B cell (primary cell): ENCODE measurements around the gene NAA15. TPM values are rescaled to one million over a fixed set of nuclear protein-coding genes. Genes with fewer than 3 reads are reported as not detected.

Experiments
- ATAC-seq: fragments of 200-7000 bp; cut with Tn5 transposase; one replicate; pipeline ENCODE4 v1.10.0; 2021; ENCODE audit warnings: low read depth, mild to moderate bottlenecking, moderate number of reproducible peaks, moderate library complexity
- CTCF ChIA-PET: fragments of 350-600 bp; sonication (Branson Sonifier 250); formaldehyde crosslinking; loops from one replicate; lab custom pipeline; 2021; ENCODE audit warnings: antibody characterized with exemption, inconsistent platforms; lab: Charles Lee
- POLR2A ChIA-PET: fragments of 350-600 bp; sonication (Branson Sonifier 250); formaldehyde crosslinking; loops from one replicate; lab custom pipeline; 2021; ENCODE audit warnings: antibody characterized with exemption; lab: Charles Lee
- DNase-seq: peaks from one replicate; pipeline ENCODE4 v3.0.0; 2013
- H2AFZ ChIP-seq: 2 replicates; pipeline ENCODE4 v1.6.1; 2012; ENCODE audit warnings: mild to moderate bottlenecking, low read depth, low read length; ENCODE audit not compliant: insufficient read depth, poor library complexity, severe bottlenecking
- H3K27ac ChIP-seq, 2 donors: 1 replicate in 1 of 2; 2 replicates in 1 of 2; pipeline ENCODE4 v1.5.1; 2012 to 2013; ENCODE audit warnings: low read length in 2 of 2, mild to moderate bottlenecking in 2 of 2, moderate library complexity in 1 of 2
- H3K27me3 ChIP-seq, 4 experiments: fragments of 200-600 bp in 1 of 4; sonication (generic) in 1 of 4; replicated peaks in 1 of 4; 1 replicate in 2 of 4; 2 replicates in 2 of 4; pipeline versions ENCODE4 v1.6.1 to v1.7.0; 2013 to 2016; ENCODE audit warnings: low read length in 3 of 4, mild to moderate bottlenecking in 2 of 4, mixed read lengths in 1 of 4, moderate library complexity in 1 of 4; ENCODE audit not compliant: insufficient read depth in 4 of 4, control insufficient read depth in 3 of 4; ENCODE audit errors: control extremely low read depth in 1 of 4
- H3K36me3 ChIP-seq, 2 experiments: replicated peaks in 1 of 2; 1 replicate in 1 of 2; 2 replicates in 1 of 2; pipeline versions ENCODE4 v1.6.1 to v1.7.1; 2013; ENCODE audit warnings: low read length in 1 of 2; ENCODE audit not compliant: insufficient read depth in 2 of 2, control insufficient read depth in 1 of 2; ENCODE audit errors: control extremely low read depth in 1 of 2, extremely low read depth in 1 of 2
- H3K4me1 ChIP-seq, 2 donors: fragments of 200-600 bp in 1 of 2; sonication (generic) in 1 of 2; 1 replicate in 1 of 2; 2 replicates in 1 of 2; pipeline versions ENCODE4 v1.5.1 to v1.6.1; 2013 to 2017; ENCODE audit warnings: low read length in 2 of 2; ENCODE audit not compliant: control insufficient read depth in 2 of 2, insufficient read depth in 2 of 2
- H3K4me2 ChIP-seq: replicated peaks from 2 replicates; pipeline ENCODE3; 2012; ENCODE audit warnings: mild to moderate bottlenecking, low read depth, low read length; ENCODE audit not compliant: poor library complexity, severe bottlenecking
- H3K4me3 ChIP-seq, 5 experiments: fragments of 200-600 bp in 1 of 5; sonication (generic) in 1 of 5; 1 replicate in 3 of 5; 2 replicates in 2 of 5; pipeline versions ENCODE4 v1.5.1 to v1.7.0; 2011 to 2016; ENCODE audit warnings: low read length in 4 of 5, mild to moderate bottlenecking in 4 of 5, low read depth in 2 of 5, control low read depth in 1 of 5, moderate library complexity in 1 of 5; ENCODE audit not compliant: insufficient read depth in 1 of 5; ENCODE audit errors: control extremely low read depth in 1 of 5, extremely low read depth in 1 of 5
- H3K79me2 ChIP-seq: fragments of 200-600 bp; sonication (generic); one replicate; pipeline ENCODE4 v1.6.0; 2016; ENCODE audit warnings: low read length; ENCODE audit not compliant: control insufficient read depth, insufficient read depth
- H3K9ac ChIP-seq: fragments of 200-600 bp; sonication (generic); 2 replicates; pipeline ENCODE4 v1.6.1; 2017; ENCODE audit warnings: mild to moderate bottlenecking, low read length, moderate library complexity
- H3K9me3 ChIP-seq, 3 donors: one replicate each; pipeline versions ENCODE4 v1.6.1 to v1.7.1; 2013; ENCODE audit warnings: low read length in 2 of 3; ENCODE audit not compliant: control insufficient read depth in 2 of 3, insufficient read depth in 1 of 3; ENCODE audit errors: control extremely low read depth in 1 of 3
- H4K20me1 ChIP-seq: 2 replicates; pipeline ENCODE4 v1.6.0; 2012; ENCODE audit warnings: mild to moderate bottlenecking, low read length; ENCODE audit not compliant: insufficient read depth, control insufficient read depth, poor library complexity, severe bottlenecking
- H3K27ac Mint-ChIP-seq: one replicate; pipeline ENCODE4 v1.8.0; 2021; ENCODE audit warnings: mixed read lengths
- H3K27me3 Mint-ChIP-seq: one replicate; pipeline ENCODE4 v1.8.0; 2021; ENCODE audit warnings: mixed read lengths
- H3K4me1 Mint-ChIP-seq: one replicate; pipeline ENCODE4 v1.8.0; 2021; ENCODE audit warnings: mixed read lengths
- H3K4me3 Mint-ChIP-seq: one replicate; pipeline ENCODE4 v1.8.0; 2021; ENCODE audit warnings: mixed read lengths
- H3K9me3 Mint-ChIP-seq: one replicate; pipeline ENCODE4 v1.8.0; 2022; ENCODE audit warnings: mixed read lengths; ENCODE audit not compliant: insufficient read depth
- EZH2 ChIP-seq: IDR thresholded peaks from 2 replicates; pipeline ENCODE4 v1.6.1; 2012; ENCODE audit warnings: borderline replicate concordance, low read depth, mild to moderate bottlenecking, moderate library complexity, low read length; ENCODE audit not compliant: insufficient read depth, poor library complexity, severe bottlenecking
- WGBS: methylation state at CpG from one replicate; pipeline ENCODE4 v1.1.5; 2013; ENCODE audit warnings: missing lambda C conversion rate; ENCODE audit not compliant: insufficient coverage; 5-methylcytosine and 5-hydroxymethylcytosine counted together
- intact Hi-C: fragments of 100-400 bp; cut with micrococcal nuclease; formaldehyde crosslinking; loops from one replicate; pipeline ENCODE4 v1.10.0; 2022
- polyA plus RNA-seq: library from polyadenylated mRNA; depleted of rRNA; stranded (reverse); fragments of >200 nt; gene quantifications from 2 replicates; pipeline ENCODE4 v1.2.3, GENCODE V29; 2012
- total RNA-seq, 2 donors: library from RNA; stranded (reverse); fragments of 120-200 nt in 1 of 2; gene quantifications; 1 replicate in 1 of 2; 2 replicates in 1 of 2; pipeline versions ENCODE4 v1.2.3 to v1.2.4, GENCODE V29; 2013 to 2022
- TF ChIP-seq, protein P1 (sequence below): fragments of 200-600 bp; IDR thresholded peaks from one replicate; pipeline ENCODE4 v1.8.0; 2022; ENCODE audit warnings: antibody characterized with exemption, mild to moderate bottlenecking

NAA15 gene
- total and polyA plus RNA-seq, 2 donors (not counting 1 experiment from before 2014, with no cell fraction given) = 10.0 to 56.7 TPM

DNA sequence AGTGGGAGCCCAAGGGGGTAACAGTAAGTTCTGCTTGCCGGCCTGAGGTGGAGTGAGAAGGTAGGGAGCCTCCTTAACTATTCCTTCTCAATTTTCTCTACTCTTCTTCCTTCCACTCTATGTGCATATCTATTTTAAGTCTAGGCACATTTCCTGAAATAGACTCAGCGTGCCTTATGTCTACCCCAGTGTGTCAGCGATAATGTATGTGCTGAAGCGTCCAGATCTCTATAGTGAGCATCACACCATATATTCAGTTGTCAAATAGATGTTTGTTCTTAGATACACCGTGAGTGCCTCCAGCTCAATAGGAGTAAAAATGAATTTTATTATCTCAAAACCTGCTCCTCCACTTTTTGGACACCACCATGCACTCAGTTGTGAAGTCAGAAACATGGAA lies 101.1 kb downstream of the NAA15 start:
- no peaks in the 10 kb centered on the region for H3K4me1 Mint-ChIP-seq
- H3K4me3 ChIP-seq = no peak overlapping the region
- H3K27ac Mint-ChIP-seq = no peak overlapping the region
- no peak overlapping the region for H3K4me3 Mint-ChIP-seq
- H3K9me3 ChIP-seq = no peaks in the 10 kb centered on the region
- no peaks in the 10 kb centered on the region for H3K27me3 ChIP-seq
- no peak for TF ChIP-seq EZH2
- TF ChIP-seq, protein P1, sequence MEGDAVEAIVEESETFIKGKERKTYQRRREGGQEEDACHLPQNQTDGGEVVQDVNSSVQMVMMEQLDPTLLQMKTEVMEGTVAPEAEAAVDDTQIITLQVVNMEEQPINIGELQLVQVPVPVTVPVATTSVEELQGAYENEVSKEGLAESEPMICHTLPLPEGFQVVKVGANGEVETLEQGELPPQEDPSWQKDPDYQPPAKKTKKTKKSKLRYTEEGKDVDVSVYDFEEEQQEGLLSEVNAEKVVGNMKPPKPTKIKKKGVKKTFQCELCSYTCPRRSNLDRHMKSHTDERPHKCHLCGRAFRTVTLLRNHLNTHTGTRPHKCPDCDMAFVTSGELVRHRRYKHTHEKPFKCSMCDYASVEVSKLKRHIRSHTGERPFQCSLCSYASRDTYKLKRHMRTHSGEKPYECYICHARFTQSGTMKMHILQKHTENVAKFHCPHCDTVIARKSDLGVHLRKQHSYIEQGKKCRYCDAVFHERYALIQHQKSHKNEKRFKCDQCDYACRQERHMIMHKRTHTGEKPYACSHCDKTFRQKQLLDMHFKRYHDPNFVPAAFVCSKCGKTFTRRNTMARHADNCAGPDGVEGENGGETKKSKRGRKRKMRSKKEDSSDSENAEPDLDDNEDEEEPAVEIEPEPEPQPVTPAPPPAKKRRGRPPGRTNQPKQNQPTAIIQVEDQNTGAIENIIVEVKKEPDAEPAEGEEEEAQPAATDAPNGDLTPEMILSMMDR = no peak
- ATAC-seq (no peak), DNase-seq (no peak)
- no peaks in the 10 kb centered on the region for H3K27me3 Mint-ChIP-seq
- H3K27ac ChIP-seq = no peak overlapping the region
- no peak overlapping the region for H2AFZ ChIP-seq
- H3K4me2 ChIP-seq = no peak overlapping the region
- CTCF ChIA-PET = interaction anchor here (0.7 to 1.0 kb wide), 2 partner anchors 14 to 255 kb away, joined by 3 to 4 read pairs; no protein-coding TSS in a partner anchor
- no peaks in the 10 kb centered on the region for H3K79me2 ChIP-seq
- no CpG with 5 or more reads among the region's 5 CpGs for WGBS
- intact Hi-C loops = no loop called here
- no peak overlapping the region for H3K9ac ChIP-seq
- H3K36me3 ChIP-seq = peaks cover 0 to 4% of the 10 kb centered on the region in 2 experiments
- no peaks in the 10 kb centered on the region for H3K4me1 ChIP-seq
- no peaks in the 10 kb centered on the region for H4K20me1 ChIP-seq
- no peaks in the 10 kb centered on the region for H3K9me3 Mint-ChIP-seq
- POLR2A ChIA-PET = interaction anchor here (0.6 kb wide), 1 partner anchor 1262 kb away, joined by 7 read pairs; no protein-coding TSS in a partner anchor

DNA sequence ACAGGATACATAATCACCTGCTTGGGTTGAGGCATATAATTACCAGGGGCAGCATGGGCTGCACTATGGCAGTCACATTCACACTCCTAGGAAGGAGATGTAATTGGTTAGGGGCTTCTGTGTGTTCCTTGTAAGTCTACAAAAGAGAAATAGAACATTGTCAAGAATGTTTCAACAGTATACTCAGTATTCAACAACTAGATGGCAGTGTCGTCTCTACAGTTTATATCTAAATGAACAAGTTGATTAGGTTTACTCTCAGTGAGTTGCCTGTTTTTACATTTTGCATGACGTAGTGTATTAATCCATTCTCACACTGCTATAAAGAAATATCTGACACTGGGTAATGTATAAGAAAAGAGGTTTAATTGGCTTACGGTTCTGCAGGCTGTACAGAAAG lies 102.2 kb downstream of the NAA15 start:
- H3K4me1 Mint-ChIP-seq = no peaks in the 10 kb centered on the region
- WGBS = 100% methylated on average over 1 of the region's 3 CpGs
- TF ChIP-seq EZH2 = no peak
- TF ChIP-seq, protein P1 = no peak
- intact Hi-C loops = no loop called here
- Histone ChIP-seq H3K36me3 (peaks cover 0 to 4% of the 10 kb centered on the region in 2 experiments), H2AFZ (no peak overlapping the region), H3K9ac (no peak overlapping the region), H3K27me3 (no peaks in the 10 kb centered on the region), H4K20me1 (no peaks in the 10 kb centered on the region), H3K4me2 (no peak overlapping the region), H3K4me1 (no peaks in the 10 kb centered on the region), H3K9me3 (no peaks in the 10 kb centered on the region), H3K27ac (no peak overlapping the region), H3K4me3 (no peak overlapping the region), H3K79me2 (no peaks in the 10 kb centered on the region)
- no peaks in the 10 kb centered on the region for H3K27me3 Mint-ChIP-seq
- H3K9me3 Mint-ChIP-seq = no peaks in the 10 kb centered on the region
- no peak overlapping the region for H3K4me3 Mint-ChIP-seq
- ChIA-PET CTCF (interaction anchor here (1.0 kb wide), 1 partner anchor 13 kb away, joined by 4 read pairs; no protein-coding TSS in a partner anchor), POLR2A (no interaction called here)
- H3K27ac Mint-ChIP-seq = no peak overlapping the region
- no peak for DNase-seq
- ATAC-seq = no peak
